GM12892 (cell line): ENCODE data around the gene RNF114.

Experiments
- POLR2A ChIP-seq: IDR thresholded peaks from 2 replicates; pipeline ENCODE4 v1.6.1; 2011; ENCODE audit warnings: low read depth, low read length, control low read depth
- POLR2AphosphoS5 ChIP-seq: IDR thresholded peaks from 2 replicates; pipeline ENCODE4 v1.6.1; 2011; ENCODE audit warnings: low read depth, low read length, control low read depth

- TF ChIP-seq POLR2A (no peak), POLR2AphosphoS5 (no peak)
These were observed 33.0 kb downstream of the RNF114 start for GRCh38 chr20:49969234-49969633.
